Breast epithelium (tissue), 4 donors: ENCODE measurements around the gene SORBS1. TPM values are rescaled to one million over a fixed set of nuclear protein-coding genes. Genes with fewer than 3 reads are reported as not detected.
A peak's percentile ranks its signal among the peaks of the same experiment; 100 is the strongest.

ENCODE experiments used
- DNase-seq, 2 donors: peaks; one replicate each; pipeline ENCODE4 v3.0.0-alpha.2; 2019; ENCODE audit warnings: low spot score in 2 of 2
- H3K27ac ChIP-seq, 2 donors: fragments of 200-600 bp; sonication (generic) in 1 of 2; one replicate each; pipeline ENCODE4 v1.5.1; 2016 to 2019; ENCODE audit warnings: mild to moderate bottlenecking in 1 of 2
- H3K27me3 ChIP-seq, 2 donors: fragments of 200-600 bp; sonication (generic) in 1 of 2; one replicate each; pipeline versions ENCODE4 v1.5.1 to v1.6.0; 2017 to 2019; ENCODE audit warnings: control low read depth in 1 of 2, mild to moderate bottlenecking in 1 of 2
- H3K36me3 ChIP-seq: fragments of 200-600 bp; one replicate; pipeline ENCODE4 v1.5.1; 2019
- H3K4me1 ChIP-seq, 2 donors: fragments of 200-600 bp; sonication (generic); one replicate each; pipeline ENCODE4 v1.5.1; 2016 to 2019; ENCODE audit warnings: control low read depth in 1 of 2
- H3K4me3 ChIP-seq, 3 donors: fragments of 200-600 bp; sonication (generic); 1 replicate in 2 of 3; 2 replicates in 1 of 3; pipeline ENCODE4 v1.5.1; 2016 to 2019; ENCODE audit warnings: mild to moderate bottlenecking in 3 of 3, moderate library complexity in 2 of 3
- H3K9me3 ChIP-seq, 2 donors: fragments of 200-600 bp; sonication (generic) in 1 of 2; one replicate each; pipeline ENCODE4 v1.5.1; 2016 to 2019; ENCODE audit warnings: control low read depth in 1 of 2
- POLR2A ChIP-seq: fragments of 450-650 bp; IDR thresholded peaks from one replicate; pipeline ENCODE4 v1.6.1; 2016; ENCODE audit warnings: antibody characterized with exemption, mild to moderate bottlenecking, moderate library complexity
- POLR2AphosphoS5 ChIP-seq, 3 donors: sonication (generic); formaldehyde crosslinking; IDR thresholded peaks; one replicate each; pipeline ENCODE4 v1.6.1; 2017; ENCODE audit warnings: antibody characterized with exemption in 3 of 3
- intact Hi-C: fragments of 100-400 bp; cut with DNase I; formaldehyde crosslinking; loops from one replicate; pipeline ENCODE4 v1.15.1; 2023; ENCODE audit warnings: low total_unique reads
- total RNA-seq, 3 donors: library from RNA; depleted of rRNA; stranded (reverse); fragments of >200 nt; gene quantifications; one replicate each; pipeline ENCODE4 v1.1.0, GENCODE V29; 2016
- TF ChIP-seq, protein P1 (sequence below), 3 donors: fragments of 450-650 bp; IDR thresholded peaks; one replicate each; pipeline ENCODE4 v1.5.1; 2016 to 2017; ENCODE audit warnings: antibody characterized with exemption in 3 of 3, mild to moderate bottlenecking in 3 of 3, moderate library complexity in 3 of 3

SORBS1 gene
- total RNA-seq, 3 donors from 2014 or later: 156 to 455 (median 200) TPM

GRCh38 chr10:95556994-95557767, 4.0 kb downstream of the SORBS1 start:
- intact Hi-C loops: no loop called here
- Histone ChIP-seq H3K4me3 (peak overlapping the region in 1 of 3 donors; percentile 12), H3K27me3 (no peaks in the 10 kb centered on the region), H3K4me1 (peaks cover 0 to 9% of the 10 kb centered on the region in 2 donors), H3K9me3 (peaks cover 0 to 4% of the 10 kb centered on the region in 2 donors), H3K36me3 (no peaks in the 10 kb centered on the region), H3K27ac (no peak overlapping the region)
- TF ChIP-seq POLR2AphosphoS5 (IDR thresholded peaks at IDR 0.05) (no peak), POLR2A (no peak)
- TF ChIP-seq, protein P1, sequence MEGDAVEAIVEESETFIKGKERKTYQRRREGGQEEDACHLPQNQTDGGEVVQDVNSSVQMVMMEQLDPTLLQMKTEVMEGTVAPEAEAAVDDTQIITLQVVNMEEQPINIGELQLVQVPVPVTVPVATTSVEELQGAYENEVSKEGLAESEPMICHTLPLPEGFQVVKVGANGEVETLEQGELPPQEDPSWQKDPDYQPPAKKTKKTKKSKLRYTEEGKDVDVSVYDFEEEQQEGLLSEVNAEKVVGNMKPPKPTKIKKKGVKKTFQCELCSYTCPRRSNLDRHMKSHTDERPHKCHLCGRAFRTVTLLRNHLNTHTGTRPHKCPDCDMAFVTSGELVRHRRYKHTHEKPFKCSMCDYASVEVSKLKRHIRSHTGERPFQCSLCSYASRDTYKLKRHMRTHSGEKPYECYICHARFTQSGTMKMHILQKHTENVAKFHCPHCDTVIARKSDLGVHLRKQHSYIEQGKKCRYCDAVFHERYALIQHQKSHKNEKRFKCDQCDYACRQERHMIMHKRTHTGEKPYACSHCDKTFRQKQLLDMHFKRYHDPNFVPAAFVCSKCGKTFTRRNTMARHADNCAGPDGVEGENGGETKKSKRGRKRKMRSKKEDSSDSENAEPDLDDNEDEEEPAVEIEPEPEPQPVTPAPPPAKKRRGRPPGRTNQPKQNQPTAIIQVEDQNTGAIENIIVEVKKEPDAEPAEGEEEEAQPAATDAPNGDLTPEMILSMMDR (IDR thresholded peaks at IDR 0.05): no peak
- no peak for DNase-seq

- DNase-seq: no peak
- Histone ChIP-seq H3K36me3 (no peaks in the 10 kb centered on the region), H3K27me3 (no peaks in the 10 kb centered on the region), H3K4me3 (no peak overlapping the region), H3K27ac (no peak overlapping the region), H3K9me3 (peaks cover 0 to 4% of the 10 kb centered on the region in 2 donors), H3K4me1 (peaks cover 0 to 7% of the 10 kb centered on the region in 2 donors)
- TF ChIP-seq POLR2A (no peak), POLR2AphosphoS5 (IDR thresholded peaks at IDR 0.05) (no peak)
- TF ChIP-seq, protein P1 (IDR thresholded peaks at IDR 0.05): no peak
- intact Hi-C loops: no loop called here
Measured at GRCh38 chr10:95553674-95554073, 7.5 kb downstream of the SORBS1 start.

DNA sequence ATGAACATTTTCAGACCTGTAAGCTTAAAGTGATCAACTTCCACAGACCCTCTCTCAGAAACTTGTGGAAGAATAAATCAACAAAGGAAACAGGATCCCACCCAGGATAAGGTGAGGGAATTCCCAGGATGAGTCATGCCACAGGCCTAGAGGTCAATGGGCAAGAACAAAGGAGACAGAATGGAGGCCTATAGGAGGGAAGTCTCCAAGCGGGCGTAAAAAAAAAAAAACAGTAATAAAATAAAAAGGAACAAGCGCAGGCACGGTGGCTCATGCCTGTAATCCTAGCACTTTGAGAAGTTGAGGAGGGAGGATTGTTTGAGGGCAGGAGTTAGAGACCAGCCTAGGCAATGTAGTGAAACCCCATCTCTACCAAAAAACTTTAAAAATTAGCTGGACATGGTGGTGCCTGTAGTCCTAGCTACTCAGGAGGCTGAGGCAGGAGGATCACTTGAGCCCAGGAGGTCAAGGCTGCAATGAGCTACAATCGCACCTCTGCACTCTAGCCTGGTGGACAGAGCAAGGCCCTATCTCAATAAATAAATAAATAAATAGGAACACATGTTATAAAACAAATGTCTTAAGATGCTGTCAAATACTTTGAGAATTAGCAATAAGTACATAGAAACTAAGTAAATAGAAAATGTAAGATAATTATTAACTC, 8.4 kb downstream of the SORBS1 start:
- no peaks in the 10 kb centered on the region for H3K27me3 ChIP-seq
- no peak overlapping the region for H3K27ac ChIP-seq
- H3K4me3 ChIP-seq: no peak overlapping the region
- no peaks in the 10 kb centered on the region for H3K36me3 ChIP-seq
- peaks cover 0 to 3% of the 10 kb centered on the region in 2 donors for H3K4me1 ChIP-seq
- DNase-seq: no peak
- TF ChIP-seq POLR2A (no peak), POLR2AphosphoS5 (IDR thresholded peaks at IDR 0.05) (no peak)
- TF ChIP-seq, protein P1 (IDR thresholded peaks at IDR 0.05): no peak
- peaks cover 0 to 4% of the 10 kb centered on the region in 2 donors for H3K9me3 ChIP-seq
- intact Hi-C loops: no loop called here

DNA sequence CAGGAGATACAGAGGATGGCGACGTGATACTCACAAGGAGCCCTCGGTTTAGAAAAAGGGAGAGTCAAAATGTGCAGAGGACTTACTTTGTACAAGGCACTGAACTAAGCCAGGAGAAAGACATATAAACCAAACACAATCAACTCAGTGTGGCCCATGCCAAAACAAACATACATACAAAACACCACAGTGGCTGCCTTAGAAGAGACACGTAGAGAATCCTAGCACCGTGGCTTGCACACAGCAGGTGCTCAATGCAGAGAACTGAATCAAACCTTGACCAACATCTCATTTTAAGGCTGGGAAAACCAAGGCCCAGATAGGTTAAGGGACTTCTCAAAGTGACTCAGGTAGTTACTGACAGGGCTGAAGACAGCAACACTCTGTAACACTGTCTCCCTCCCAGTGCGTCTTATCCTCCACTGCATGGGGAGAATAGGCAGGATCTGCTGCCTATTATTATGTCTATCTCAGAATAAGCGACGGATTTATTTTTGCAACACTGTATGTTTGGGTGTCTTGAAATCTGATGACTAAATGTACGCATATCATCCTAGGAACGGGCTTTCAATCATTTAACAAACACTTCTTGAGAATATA, 11.0 kb downstream of the SORBS1 start:
- Histone ChIP-seq H3K9me3 (peaks cover 0 to 4% of the 10 kb centered on the region in 2 donors), H3K4me1 (peaks cover 0 to 3% of the 10 kb centered on the region in 2 donors), H3K4me3 (no peak overlapping the region), H3K27me3 (no peaks in the 10 kb centered on the region), H3K36me3 (no peaks in the 10 kb centered on the region), H3K27ac (no peak overlapping the region)
- DNase-seq: no peak
- intact Hi-C loops: no loop called here
- TF ChIP-seq, protein P1 (IDR thresholded peaks at IDR 0.05): no peak
- TF ChIP-seq POLR2A (no peak), POLR2AphosphoS5 (IDR thresholded peaks at IDR 0.05) (no peak)
